HL-60 (cell line): ENCODE results near the gene AHI1.

Experiments used
- DNase-seq, 2 experiments: peaks; one replicate each; pipeline ENCODE4 v3.0.0-alpha.2; 2010 to 2020; ENCODE audit warnings: low read depth in 1 of 2, low spot score in 1 of 2
- H3K27ac ChIP-seq: fragments of 250-450 bp; sonication (Bioruptor Pico); replicated peaks from 2 replicates; pipeline ENCODE4 v1.5.1; 2020; ENCODE audit warnings: mild to moderate bottlenecking, moderate library complexity
- H3K27me3 ChIP-seq: fragments of 250-450 bp; sonication (Bioruptor Pico); 2 replicates; pipeline ENCODE4 v1.5.1; 2021; ENCODE audit warnings: mild to moderate bottlenecking, moderate library complexity; ENCODE audit not compliant: insufficient read depth, poor library complexity, severe bottlenecking
- H3K4me3 ChIP-seq: replicated peaks from 2 replicates; pipeline ENCODE4 v1.5.1; 2011; ENCODE audit warnings: mild to moderate bottlenecking, control low read depth, low read length; ENCODE audit not compliant: insufficient read depth
- GABPA ChIP-seq: IDR thresholded peaks from 2 replicates; pipeline ENCODE4 v1.6.1; 2012; ENCODE audit warnings: low read depth
- POLR2AphosphoS5 ChIP-seq: IDR thresholded peaks from 2 replicates; pipeline ENCODE4 v1.6.1; 2012; ENCODE audit warnings: low read depth
- SPI1 ChIP-seq: IDR thresholded peaks from 2 replicates; pipeline ENCODE4 v1.6.1; 2012; ENCODE audit warnings: low read depth, mild to moderate bottlenecking, borderline replicate concordance
- TF ChIP-seq, protein P1 (sequence below): IDR thresholded peaks from one replicate; pipeline ENCODE4 v1.5.1; 2011; ENCODE audit warnings: low read length, control low read depth, inconsistent platforms; ENCODE audit not compliant: insufficient read depth
- TF ChIP-seq, protein P2 (sequence below): IDR thresholded peaks from 2 replicates; pipeline ENCODE4 v1.6.1; 2012; ENCODE audit warnings: low read depth; ENCODE audit not compliant: insufficient replicate concordance

The AHI1 gene

GRCh38 chr6:135504734-135505133, 7.2 kb upstream of the AHI1 start:
- TF ChIP-seq, protein P1, sequence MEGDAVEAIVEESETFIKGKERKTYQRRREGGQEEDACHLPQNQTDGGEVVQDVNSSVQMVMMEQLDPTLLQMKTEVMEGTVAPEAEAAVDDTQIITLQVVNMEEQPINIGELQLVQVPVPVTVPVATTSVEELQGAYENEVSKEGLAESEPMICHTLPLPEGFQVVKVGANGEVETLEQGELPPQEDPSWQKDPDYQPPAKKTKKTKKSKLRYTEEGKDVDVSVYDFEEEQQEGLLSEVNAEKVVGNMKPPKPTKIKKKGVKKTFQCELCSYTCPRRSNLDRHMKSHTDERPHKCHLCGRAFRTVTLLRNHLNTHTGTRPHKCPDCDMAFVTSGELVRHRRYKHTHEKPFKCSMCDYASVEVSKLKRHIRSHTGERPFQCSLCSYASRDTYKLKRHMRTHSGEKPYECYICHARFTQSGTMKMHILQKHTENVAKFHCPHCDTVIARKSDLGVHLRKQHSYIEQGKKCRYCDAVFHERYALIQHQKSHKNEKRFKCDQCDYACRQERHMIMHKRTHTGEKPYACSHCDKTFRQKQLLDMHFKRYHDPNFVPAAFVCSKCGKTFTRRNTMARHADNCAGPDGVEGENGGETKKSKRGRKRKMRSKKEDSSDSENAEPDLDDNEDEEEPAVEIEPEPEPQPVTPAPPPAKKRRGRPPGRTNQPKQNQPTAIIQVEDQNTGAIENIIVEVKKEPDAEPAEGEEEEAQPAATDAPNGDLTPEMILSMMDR, result no peak
- TF ChIP-seq, protein P2, sequence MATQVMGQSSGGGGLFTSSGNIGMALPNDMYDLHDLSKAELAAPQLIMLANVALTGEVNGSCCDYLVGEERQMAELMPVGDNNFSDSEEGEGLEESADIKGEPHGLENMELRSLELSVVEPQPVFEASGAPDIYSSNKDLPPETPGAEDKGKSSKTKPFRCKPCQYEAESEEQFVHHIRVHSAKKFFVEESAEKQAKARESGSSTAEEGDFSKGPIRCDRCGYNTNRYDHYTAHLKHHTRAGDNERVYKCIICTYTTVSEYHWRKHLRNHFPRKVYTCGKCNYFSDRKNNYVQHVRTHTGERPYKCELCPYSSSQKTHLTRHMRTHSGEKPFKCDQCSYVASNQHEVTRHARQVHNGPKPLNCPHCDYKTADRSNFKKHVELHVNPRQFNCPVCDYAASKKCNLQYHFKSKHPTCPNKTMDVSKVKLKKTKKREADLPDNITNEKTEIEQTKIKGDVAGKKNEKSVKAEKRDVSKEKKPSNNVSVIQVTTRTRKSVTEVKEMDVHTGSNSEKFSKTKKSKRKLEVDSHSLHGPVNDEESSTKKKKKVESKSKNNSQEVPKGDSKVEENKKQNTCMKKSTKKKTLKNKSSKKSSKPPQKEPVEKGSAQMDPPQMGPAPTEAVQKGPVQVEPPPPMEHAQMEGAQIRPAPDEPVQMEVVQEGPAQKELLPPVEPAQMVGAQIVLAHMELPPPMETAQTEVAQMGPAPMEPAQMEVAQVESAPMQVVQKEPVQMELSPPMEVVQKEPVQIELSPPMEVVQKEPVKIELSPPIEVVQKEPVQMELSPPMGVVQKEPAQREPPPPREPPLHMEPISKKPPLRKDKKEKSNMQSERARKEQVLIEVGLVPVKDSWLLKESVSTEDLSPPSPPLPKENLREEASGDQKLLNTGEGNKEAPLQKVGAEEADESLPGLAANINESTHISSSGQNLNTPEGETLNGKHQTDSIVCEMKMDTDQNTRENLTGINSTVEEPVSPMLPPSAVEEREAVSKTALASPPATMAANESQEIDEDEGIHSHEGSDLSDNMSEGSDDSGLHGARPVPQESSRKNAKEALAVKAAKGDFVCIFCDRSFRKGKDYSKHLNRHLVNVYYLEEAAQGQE, result no peak
- TF ChIP-seq SPI1, result no peak
- no peak for TF ChIP-seq POLR2AphosphoS5
- TF ChIP-seq GABPA, result no peak
- Histone ChIP-seq H3K27ac (no peak overlapping the region), H3K4me3 (no peak overlapping the region), H3K27me3 (no peaks in the 10 kb centered on the region)
- DNase-seq, result no peak

DNA sequence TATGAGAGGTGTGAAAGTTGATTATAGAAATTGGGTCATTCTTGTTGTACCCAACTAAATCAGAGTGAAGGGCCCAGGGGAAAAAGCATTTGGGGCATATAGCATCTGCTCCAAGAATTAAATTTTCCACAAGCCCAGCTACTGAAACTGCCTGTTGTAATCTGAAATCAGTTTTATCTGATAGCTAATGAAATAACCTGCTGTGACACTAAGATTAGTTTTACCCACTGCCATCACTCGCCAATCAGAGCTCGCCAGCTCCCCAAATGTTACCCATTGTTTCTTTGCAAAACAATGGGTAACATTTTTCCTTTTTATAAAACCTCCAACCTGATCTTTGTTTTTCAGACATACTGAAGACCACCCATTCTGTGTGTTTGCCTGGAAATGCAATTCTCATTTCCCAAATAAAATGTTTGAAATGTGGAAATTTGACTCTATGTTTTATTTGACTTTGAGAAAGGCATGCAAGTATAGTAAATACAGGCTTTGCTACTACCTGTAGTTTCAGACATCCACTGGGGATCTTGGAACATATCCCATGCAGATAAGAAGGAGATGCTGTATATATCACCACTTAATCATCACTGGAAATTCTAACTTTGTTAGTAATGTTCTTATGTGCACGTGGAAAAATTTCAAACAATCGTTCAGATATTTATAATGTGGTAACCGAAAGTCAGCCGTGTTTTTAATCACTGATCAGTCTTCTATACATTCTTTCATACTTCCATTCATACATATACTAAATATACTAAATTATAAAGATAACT, 6.3 kb upstream of the AHI1 start:
- no peak for DNase-seq
- TF ChIP-seq, protein P1, result no peak
- no peak overlapping the region for H3K27ac ChIP-seq
- no peaks in the 10 kb centered on the region for H3K27me3 ChIP-seq
- no peak overlapping the region for H3K4me3 ChIP-seq

- Histone ChIP-seq H3K27ac (no peak overlapping the region), H3K4me3 (no peak overlapping the region), H3K27me3 (no peaks in the 10 kb centered on the region)
- DNase-seq, result no peak
- TF ChIP-seq SPI1 (no peak), POLR2AphosphoS5 (no peak), GABPA (no peak)
- TF ChIP-seq, protein P2, result no peak
These were observed 2.2 kb upstream of the AHI1 start for GRCh38 chr6:135499441-135500340.

- peak; percentile 55 to 56 for DNase-seq
- Histone ChIP-seq H3K27ac (peak overlapping the region; percentile 78), H3K27me3 (no peaks in the 10 kb centered on the region), H3K4me3 (peak overlapping the region; percentile 93)
- TF ChIP-seq, protein P2, result peak; percentile 65
- no peak; the same call in 1 of the 2 replicates for TF ChIP-seq SPI1
These were observed 773 bp upstream of the AHI1 start for GRCh38 chr6:135498185-135498841.
